Choroid plexus epithelial cell (primary cell): ENCODE measurements around the gene SLC6A20.
A peak's percentile ranks its signal among the peaks of the same experiment; 100 is the strongest.

ENCODE experiments used
- DNase-seq: peaks from one replicate; pipeline ENCODE4 v3.0.0-alpha.2; 2010; ENCODE audit warnings: low read depth
- H3K4me3 ChIP-seq: 2 replicates; pipeline ENCODE4 v1.5.1; 2011; ENCODE audit warnings: low read depth, mild to moderate bottlenecking, control low read depth, low read length, moderate library complexity
- CTCF ChIP-seq: conservative IDR thresholded peaks from 2 replicates; pipeline ENCODE4 v1.5.1; 2011; ENCODE audit warnings: low read depth, mild to moderate bottlenecking, control low read depth, inconsistent platforms, low read length, moderate library complexity

Gene SLC6A20

GRCh38 chr3:45779746-45780735, 16.3 kb downstream of the SLC6A20 start:
- DNase-seq = no peak
- H3K4me3 ChIP-seq = no peak overlapping the region
- TF ChIP-seq CTCF = no peak

- H3K4me3 ChIP-seq = no peak overlapping the region
- TF ChIP-seq CTCF = no peak
- DNase-seq = no peak
Observed at GRCh38 chr3:45778761-45779201, 17.6 kb downstream of the SLC6A20 start.

GRCh38 chr3:45777746-45778386, 18.5 kb downstream of the SLC6A20 start:
- no peak for TF ChIP-seq CTCF
- DNase-seq = no peak
- no peak overlapping the region for H3K4me3 ChIP-seq

- DNase-seq = no peak
- no peak overlapping the region for H3K4me3 ChIP-seq
- no peak for TF ChIP-seq CTCF
Observed at GRCh38 chr3:45777111-45777745, 19.1 kb downstream of the SLC6A20 start.

GRCh38 chr3:45776611-45777010, 19.7 kb downstream of the SLC6A20 start:
- H3K4me3 ChIP-seq = no peak overlapping the region
- DNase-seq = peak; percentile 35
- TF ChIP-seq CTCF = no peak

- H3K4me3 ChIP-seq = no peak overlapping the region
- no peak for DNase-seq
- no peak for TF ChIP-seq CTCF
Observed at GRCh38 chr3:45776301-45776595, 20.1 kb downstream of the SLC6A20 start.
